ENCODE measurements around the gene TCEA3.

DNA sequence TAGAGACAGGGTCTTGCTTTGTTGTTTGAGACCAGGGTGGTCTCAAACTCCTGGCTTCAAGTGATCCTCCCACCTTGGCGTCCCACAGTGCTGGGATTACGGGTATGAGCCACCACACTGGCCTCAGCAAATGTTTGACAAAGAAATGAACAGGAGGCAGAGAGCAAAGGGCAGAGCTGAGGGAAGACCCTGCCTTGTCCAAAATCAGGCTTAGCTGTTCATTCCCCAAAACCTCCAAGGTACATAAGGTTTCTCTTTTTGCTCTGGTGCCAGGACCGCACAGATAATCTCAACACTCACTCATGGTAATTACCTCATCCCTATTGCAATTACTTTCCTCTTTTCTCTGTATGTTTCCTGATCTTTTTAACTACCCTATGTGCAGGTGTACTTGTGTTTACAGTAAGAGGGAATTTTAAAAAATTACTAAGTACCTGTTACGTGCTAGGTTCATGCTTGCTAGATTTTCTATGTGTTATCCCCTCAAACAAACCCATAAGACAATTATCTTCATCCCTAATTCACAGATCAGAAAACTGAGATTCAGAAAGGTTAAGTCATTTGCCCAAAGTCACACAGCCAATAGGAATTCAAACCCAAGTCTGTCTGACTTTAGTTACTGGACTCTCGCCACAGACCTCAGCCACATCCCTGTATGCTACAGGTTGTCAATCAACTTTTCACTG, 47.9 kb upstream of the TCEA3 start:
- TF ChIP-seq FOXA1 (IDR thresholded peaks at IDR 0.05) (no peak), SUZ12 (IDR thresholded peaks at IDR 0.05) (no peak), FOXM1 (IDR thresholded peaks at IDR 0.05; ENCODE audit: borderline replicate concordance) (no peak), SP1 (IDR thresholded peaks at IDR 0.05) (no peak), HDGF (IDR thresholded peaks at IDR 0.05; ENCODE audit: borderline replicate concordance) (no peak), FOXK2 (IDR thresholded peaks at IDR 0.05) (no peak), CTBP1 (IDR thresholded peaks at IDR 0.05; ENCODE audit: borderline replicate concordance) (no peak), TARDBP (IDR thresholded peaks at IDR 0.05) (no peak), ZNF384 (IDR thresholded peaks at IDR 0.05) (no peak), NFRKB (IDR thresholded peaks at IDR 0.05) (no peak)
